OCI-LY1 (cell line): ENCODE measurements around the gene IFNA5.

ENCODE experiments used
- H2AFZ ChIP-seq: fragments of 200-600 bp; sonication (generic), shearing (Covaris generic); 2 replicates; pipeline ENCODE4 v1.6.0; 2014; ENCODE audit warnings: antibody characterized with exemption, mild to moderate bottlenecking, low read length
- H3F3A ChIP-seq: fragments of 200-600 bp; sonication (generic), shearing (Covaris generic); 2 replicates; pipeline ENCODE4 v1.6.0; 2014; ENCODE audit warnings: mild to moderate bottlenecking, antibody characterized with exemption, low read length, moderate library complexity; ENCODE audit not compliant: insufficient read depth
- H3K27ac ChIP-seq: fragments of 200-600 bp; sonication (generic); 2 replicates; pipeline ENCODE4 v1.5.1; 2014; ENCODE audit warnings: low read length, mixed run types, mild to moderate bottlenecking, low read depth; ENCODE audit not compliant: poor library complexity, severe bottlenecking
- H3K27me3 ChIP-seq: fragments of 200-600 bp; sonication (generic); 2 replicates; pipeline ENCODE4 v1.6.0; 2014; ENCODE audit warnings: antibody characterized with exemption, mild to moderate bottlenecking, low read length, moderate library complexity; ENCODE audit not compliant: insufficient read depth
- H3K36me3 ChIP-seq: fragments of 200-600 bp; sonication (generic); 2 replicates; pipeline ENCODE4 v1.6.1; 2014; ENCODE audit warnings: mild to moderate bottlenecking, antibody characterized with exemption, low read length, moderate library complexity, mixed read lengths; ENCODE audit not compliant: insufficient read depth
- H3K4me1 ChIP-seq: fragments of 200-600 bp; sonication (generic); 2 replicates; pipeline ENCODE4 v1.5.1; 2014; ENCODE audit warnings: mild to moderate bottlenecking, low read length, moderate library complexity; ENCODE audit not compliant: insufficient read depth, severe bottlenecking
- H3K4me2 ChIP-seq: fragments of 200-600 bp; sonication (generic), shearing (Covaris generic); 2 replicates; pipeline ENCODE4 v1.6.1; 2014; ENCODE audit warnings: low read length
- H3K4me3 ChIP-seq: fragments of 200-600 bp; sonication (generic); 2 replicates; pipeline ENCODE4 v1.5.1; 2014; ENCODE audit warnings: low read length, low read depth, mild to moderate bottlenecking, mixed read lengths; ENCODE audit not compliant: poor library complexity, severe bottlenecking
- H3K79me2 ChIP-seq: fragments of 200-600 bp; shearing (Covaris generic); 2 replicates; pipeline ENCODE4 v1.6.1; 2016; ENCODE audit warnings: mixed run types, low read length, mixed read lengths; ENCODE audit not compliant: insufficient read depth
- H3K9ac ChIP-seq: fragments of 200-600 bp; sonication (generic), shearing (Covaris generic); 2 replicates; pipeline ENCODE4 v1.6.1; 2014; ENCODE audit warnings: mild to moderate bottlenecking, low read length, mixed read lengths
- H3K9me2 ChIP-seq: fragments of 200-600 bp; sonication (generic), shearing (Covaris generic); 2 replicates; pipeline ENCODE4 v1.6.1; 2014; ENCODE audit warnings: low read depth, mild to moderate bottlenecking, low read length, mixed read lengths
- H3K9me3 ChIP-seq: fragments of 200-600 bp; shearing (Covaris generic); 2 replicates; pipeline ENCODE4 v1.6.1; 2014; ENCODE audit warnings: low read length, mixed read lengths
- H4K20me1 ChIP-seq: fragments of 200-600 bp; sonication (generic), shearing (Covaris generic); 2 replicates; pipeline ENCODE4 v1.6.0; 2016; ENCODE audit warnings: mild to moderate bottlenecking, low read length; ENCODE audit not compliant: insufficient read depth
- EZH2 ChIP-seq: fragments of 200-600 bp; sonication (generic), shearing (Covaris generic); IDR thresholded peaks from 2 replicates; pipeline ENCODE4 v1.8.0; 2017; ENCODE audit warnings: borderline replicate concordance, mixed run types, mild to moderate bottlenecking, antibody characterized with exemption, low read length, moderate library complexity, mixed read lengths
- TF ChIP-seq, protein P1 (sequence below): fragments of 200-600 bp; sonication (generic), shearing (Covaris generic); IDR thresholded peaks from 2 replicates; pipeline ENCODE4 v1.5.1; 2017; ENCODE audit warnings: mild to moderate bottlenecking, antibody characterized with exemption, low read length, moderate library complexity, mixed read lengths

The IFNA5 gene

DNA sequence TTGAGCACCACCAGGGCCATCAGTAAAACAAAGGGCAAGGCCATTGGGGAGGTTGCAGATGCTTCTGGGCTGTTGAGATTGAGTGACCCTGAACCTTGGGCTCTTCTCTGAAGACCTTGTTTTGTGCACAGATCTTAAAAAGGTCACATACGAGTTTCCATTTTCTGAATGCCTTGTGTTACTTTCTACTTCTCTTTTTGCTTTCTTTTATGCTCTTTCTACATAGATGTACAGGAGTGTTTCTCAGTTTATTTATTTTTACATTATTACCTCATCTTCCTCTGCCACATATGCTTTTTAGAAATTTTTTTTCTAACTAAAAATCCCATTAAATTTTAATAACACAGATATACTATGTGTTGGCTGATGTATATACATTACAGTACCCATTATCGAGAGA lies at the start of gene IFNA5:
TSS of gene IFNA5 (minus strand) at position 101 of the 400 bp plus-strand sequence. CDS start at position 44, 57 bp downstream.
- Histone ChIP-seq H3K27me3 (no peaks in the 10 kb centered on the region; the same call in 1 of the 2 replicates), H2AFZ (no peak within 1 kb of the TSS), H3K9me3 (no peaks in the 10 kb centered on the region), H3K4me1 (no peaks in the 10 kb centered on the region), H3K36me3 (no peaks in the 10 kb centered on the region), H3K9ac (no peak within 1 kb of the TSS), H4K20me1 (no peaks in the 10 kb centered on the region), H3K27ac (no peak within 1 kb of the TSS), H3K4me3 (no peak within 1 kb of the TSS), H3F3A (no peaks in the 10 kb centered on the region), H3K79me2 (no peaks in the 10 kb centered on the region), H3K9me2 (no peaks in the 10 kb centered on the region), H3K4me2 (no peak within 1 kb of the TSS)
- TF ChIP-seq, protein P1, sequence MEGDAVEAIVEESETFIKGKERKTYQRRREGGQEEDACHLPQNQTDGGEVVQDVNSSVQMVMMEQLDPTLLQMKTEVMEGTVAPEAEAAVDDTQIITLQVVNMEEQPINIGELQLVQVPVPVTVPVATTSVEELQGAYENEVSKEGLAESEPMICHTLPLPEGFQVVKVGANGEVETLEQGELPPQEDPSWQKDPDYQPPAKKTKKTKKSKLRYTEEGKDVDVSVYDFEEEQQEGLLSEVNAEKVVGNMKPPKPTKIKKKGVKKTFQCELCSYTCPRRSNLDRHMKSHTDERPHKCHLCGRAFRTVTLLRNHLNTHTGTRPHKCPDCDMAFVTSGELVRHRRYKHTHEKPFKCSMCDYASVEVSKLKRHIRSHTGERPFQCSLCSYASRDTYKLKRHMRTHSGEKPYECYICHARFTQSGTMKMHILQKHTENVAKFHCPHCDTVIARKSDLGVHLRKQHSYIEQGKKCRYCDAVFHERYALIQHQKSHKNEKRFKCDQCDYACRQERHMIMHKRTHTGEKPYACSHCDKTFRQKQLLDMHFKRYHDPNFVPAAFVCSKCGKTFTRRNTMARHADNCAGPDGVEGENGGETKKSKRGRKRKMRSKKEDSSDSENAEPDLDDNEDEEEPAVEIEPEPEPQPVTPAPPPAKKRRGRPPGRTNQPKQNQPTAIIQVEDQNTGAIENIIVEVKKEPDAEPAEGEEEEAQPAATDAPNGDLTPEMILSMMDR, result no peak
- TF ChIP-seq EZH2, result no peak

DNA sequence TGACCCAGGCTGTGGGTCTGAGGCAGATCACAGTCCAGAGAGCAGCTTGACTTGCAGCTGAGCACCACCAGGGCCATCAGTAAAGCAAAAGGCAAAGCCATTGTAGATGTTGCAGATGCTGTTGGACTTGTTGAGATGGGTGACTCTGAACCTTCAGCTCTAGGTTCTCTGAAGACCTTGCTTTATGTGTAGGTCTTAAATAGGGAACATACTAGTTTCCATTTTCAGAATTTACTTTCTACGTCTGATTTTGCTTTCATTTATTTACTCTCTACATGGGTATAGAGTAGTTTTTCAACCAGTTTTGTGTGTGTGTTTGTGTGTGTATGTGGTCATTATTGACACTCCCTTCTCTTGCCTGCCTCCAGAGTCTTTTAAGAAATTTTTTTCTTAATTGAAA lies 45.7 kb upstream of the IFNA5 start, which contains the start of gene IFNA6:
TSS of gene IFNA6 (minus strand) at position 101 of the 400 bp plus-strand sequence. CDS start at position 101, 0 bp downstream.
- H3K9ac ChIP-seq, result no peak within 1 kb of the TSS
- no peak within 1 kb of the TSS for H2AFZ ChIP-seq
- H3K9me2 ChIP-seq, result no peaks in the 10 kb centered on the region
- H3K9me3 ChIP-seq, result no peaks in the 10 kb centered on the region
- H3K4me3 ChIP-seq, result no peak within 1 kb of the TSS
- no peaks in the 10 kb centered on the region for H3K36me3 ChIP-seq
- H3K79me2 ChIP-seq, result no peaks in the 10 kb centered on the region
- TF ChIP-seq, protein P1, result no peak
- no peak for TF ChIP-seq EZH2
- no peak within 1 kb of the TSS for H3K27ac ChIP-seq
- H3K27me3 ChIP-seq, result no peaks in the 10 kb centered on the region; the same call in 1 of the 2 replicates
- no peaks in the 10 kb centered on the region for H3K4me1 ChIP-seq
- H4K20me1 ChIP-seq, result no peaks in the 10 kb centered on the region
- no peak within 1 kb of the TSS for H3K4me2 ChIP-seq
- no peaks in the 10 kb centered on the region for H3F3A ChIP-seq

DNA sequence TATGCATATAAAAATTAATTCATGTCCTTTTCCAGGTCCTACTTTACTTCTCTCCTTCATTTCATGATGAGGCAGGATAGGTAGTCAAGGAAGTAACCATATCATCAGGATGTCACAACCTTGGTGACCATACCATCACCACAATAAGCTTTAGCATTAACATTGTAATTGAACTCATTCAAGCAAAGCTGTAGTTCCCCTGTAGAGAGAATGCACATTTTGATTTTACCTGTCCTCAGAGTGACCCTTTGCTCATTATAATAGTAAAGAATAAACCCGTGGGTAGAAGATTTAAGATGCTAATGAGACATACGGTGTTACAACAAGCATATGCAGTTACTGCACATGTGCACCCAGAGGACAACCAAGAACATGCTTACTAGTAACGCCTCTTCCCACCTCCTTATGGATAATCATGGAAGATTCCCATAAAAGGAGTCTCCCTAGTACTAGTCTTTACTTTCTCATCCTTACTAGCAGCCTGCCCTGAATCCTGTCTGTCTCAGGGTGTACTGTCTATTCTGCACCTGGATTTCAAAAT lies 43.4 kb upstream of the IFNA5 start:
- Histone ChIP-seq H3K4me3 (no peak overlapping the region), H4K20me1 (no peaks in the 10 kb centered on the region), H2AFZ (no peak overlapping the region), H3K27me3 (no peaks in the 10 kb centered on the region), H3K79me2 (no peaks in the 10 kb centered on the region), H3K4me2 (no peak overlapping the region), H3K9ac (no peak overlapping the region), H3F3A (no peaks in the 10 kb centered on the region), H3K9me2 (no peaks in the 10 kb centered on the region), H3K9me3 (peaks cover 4% of the 10 kb centered on the region; the same call in 1 of the 2 replicates), H3K27ac (no peak overlapping the region), H3K4me1 (no peaks in the 10 kb centered on the region), H3K36me3 (no peaks in the 10 kb centered on the region)
- TF ChIP-seq, protein P1, result no peak
